Measurements from ENCODE around the gene NES. TPM values are rescaled to one million over a fixed set of nuclear protein-coding genes. Genes with fewer than 3 reads are reported as not detected.

Gene NES
- total RNA-seq, 2 experiments from 2014 or later, result 0.07 TPM; not detected in 1

DNA sequence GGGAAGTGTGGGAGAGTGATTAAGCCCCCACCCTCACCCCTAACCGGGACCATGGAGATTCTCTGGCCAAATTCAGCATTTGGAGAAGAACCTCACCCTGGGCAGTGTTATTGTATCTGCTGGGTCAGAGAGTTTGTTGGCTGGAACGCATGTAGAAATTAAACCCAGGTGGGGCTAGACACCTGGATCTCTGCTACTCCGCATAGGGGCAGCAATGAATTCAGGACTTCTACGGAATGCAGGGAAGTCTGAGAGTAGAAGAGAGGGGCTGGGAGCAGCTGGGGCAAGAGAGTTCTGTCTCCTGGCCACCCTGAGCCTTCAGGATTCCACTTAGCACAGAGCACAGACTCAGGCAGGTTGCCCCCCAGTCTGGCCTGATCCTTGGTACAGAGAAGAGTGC is 31.8 kb upstream of the NES start:
- Mint-ChIP-seq H3K27ac (no peak overlapping the region), H3K4me3 (no peak overlapping the region), H3K27me3 (peaks cover 15% of the 10 kb centered on the region), H3K36me3 (no peaks in the 10 kb centered on the region), H3K9me3 (no peaks in the 10 kb centered on the region), H3K4me1 (ENCODE audit: low read depth) (peaks cover 27% of the 10 kb centered on the region)
- DNase-seq, result no peak
- POLR2A ChIA-PET, result no interaction called here
- CTCF ChIA-PET, result interaction anchor here (0.8 to 36.2 kb wide), 3 partner anchors 5 to 85 kb away, joined by 3 to 1179 read pairs (median 1179); partner anchors contain the start of genes CRABP2, ISG20L2, METTL25B and NES
- intact Hi-C loops (cut with micrococcal nuclease), result no loop called here

DNA sequence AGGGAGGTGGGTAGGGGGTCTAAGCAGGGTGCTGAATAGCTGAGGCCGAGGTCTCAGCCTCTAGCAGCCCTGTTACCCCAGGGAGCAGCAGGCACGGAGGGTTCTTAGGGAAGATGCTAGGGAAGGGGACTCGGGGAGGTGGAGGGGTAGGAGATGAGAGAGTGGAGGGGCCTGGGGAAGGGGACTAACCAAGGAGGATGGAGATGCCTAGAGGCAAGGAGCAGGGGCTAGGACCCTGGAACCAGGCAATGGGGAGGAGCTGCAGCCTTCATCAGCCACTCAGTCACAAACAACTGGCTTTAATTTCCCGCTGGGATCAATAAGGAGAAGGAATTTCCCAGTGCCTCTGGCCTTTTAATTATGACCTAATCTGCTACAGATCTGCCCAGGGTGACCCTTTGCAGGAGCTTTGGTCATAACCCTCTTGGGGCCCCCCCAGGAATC is 31.0 kb upstream of the NES start:
- ChIA-PET CTCF (interaction anchor here (0.8 to 36.2 kb wide), 3 partner anchors 6 to 84 kb away, joined by 3 to 1179 read pairs (median 1179); partner anchors contain the start of genes CRABP2, ISG20L2, METTL25B and NES), POLR2A (no interaction called here)
- Mint-ChIP-seq H3K4me1 (ENCODE audit: low read depth) (peaks cover 28% of the 10 kb centered on the region), H3K27me3 (peaks cover 20% of the 10 kb centered on the region), H3K9me3 (no peaks in the 10 kb centered on the region), H3K4me3 (no peak overlapping the region), H3K27ac (no peak overlapping the region), H3K36me3 (no peaks in the 10 kb centered on the region)
- intact Hi-C loops (cut with micrococcal nuclease), result no loop called here
- DNase-seq, result no peak

DNA sequence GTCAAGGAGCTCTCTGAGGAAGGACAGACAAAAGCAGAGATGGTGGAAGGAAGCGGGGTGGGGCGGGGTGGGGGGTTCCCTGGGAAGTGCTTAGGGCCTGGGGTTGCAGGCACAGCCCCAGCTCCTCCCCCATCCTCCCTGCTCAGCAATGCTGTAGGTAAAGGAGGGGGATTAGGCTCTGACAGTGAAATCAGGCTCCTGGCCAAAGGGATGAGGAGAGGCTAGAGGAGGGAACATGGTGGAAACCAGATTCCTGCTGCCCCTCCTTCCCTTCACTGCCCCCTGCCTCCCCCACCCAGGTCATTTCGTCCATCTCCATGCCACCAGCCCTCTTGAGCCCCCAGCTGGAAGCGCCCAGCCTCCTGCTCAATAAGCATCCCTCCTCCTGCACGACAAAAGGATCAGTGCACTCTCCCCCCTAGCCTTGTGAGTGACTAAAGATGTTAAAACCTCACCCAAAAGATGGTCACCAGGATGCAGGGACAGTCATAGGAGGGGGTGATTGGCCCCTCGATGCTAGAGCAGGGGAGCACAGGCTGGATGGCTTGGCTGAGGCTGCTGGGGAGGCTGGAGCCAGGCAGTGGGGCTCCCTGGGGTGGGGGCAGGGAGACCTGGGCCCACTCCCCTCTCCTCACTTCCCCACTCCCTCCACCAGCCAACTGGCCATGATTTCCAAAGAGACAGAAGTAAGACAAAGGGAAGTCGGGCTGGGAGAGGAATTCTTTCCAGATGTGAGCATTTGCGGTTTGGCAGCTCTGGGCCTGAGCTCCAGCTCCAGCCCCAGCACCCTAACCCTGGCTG is 30.4 kb upstream of the NES start:
- no peak overlapping the region for H3K27ac Mint-ChIP-seq
- CTCF ChIA-PET, result interaction anchor here (0.9 to 36.2 kb wide), 7 partner anchors 7 to 183 kb away, joined by 3 to 1179 read pairs (median 15); partner anchors contain the start of genes CRABP2, ISG20L2, METTL25B and MRPL24
- peaks cover 23% of the 10 kb centered on the region for H3K27me3 Mint-ChIP-seq
- no peak for DNase-seq
- no peaks in the 10 kb centered on the region for H3K36me3 Mint-ChIP-seq
- POLR2A ChIA-PET, result no interaction called here
- no peaks in the 10 kb centered on the region for H3K9me3 Mint-ChIP-seq
- H3K4me1 Mint-ChIP-seq (ENCODE audit: low read depth), result peaks cover 28% of the 10 kb centered on the region
- peak overlapping the region; percentile 11 for H3K4me3 Mint-ChIP-seq
- intact Hi-C loops (cut with micrococcal nuclease), result no loop called here

DNA sequence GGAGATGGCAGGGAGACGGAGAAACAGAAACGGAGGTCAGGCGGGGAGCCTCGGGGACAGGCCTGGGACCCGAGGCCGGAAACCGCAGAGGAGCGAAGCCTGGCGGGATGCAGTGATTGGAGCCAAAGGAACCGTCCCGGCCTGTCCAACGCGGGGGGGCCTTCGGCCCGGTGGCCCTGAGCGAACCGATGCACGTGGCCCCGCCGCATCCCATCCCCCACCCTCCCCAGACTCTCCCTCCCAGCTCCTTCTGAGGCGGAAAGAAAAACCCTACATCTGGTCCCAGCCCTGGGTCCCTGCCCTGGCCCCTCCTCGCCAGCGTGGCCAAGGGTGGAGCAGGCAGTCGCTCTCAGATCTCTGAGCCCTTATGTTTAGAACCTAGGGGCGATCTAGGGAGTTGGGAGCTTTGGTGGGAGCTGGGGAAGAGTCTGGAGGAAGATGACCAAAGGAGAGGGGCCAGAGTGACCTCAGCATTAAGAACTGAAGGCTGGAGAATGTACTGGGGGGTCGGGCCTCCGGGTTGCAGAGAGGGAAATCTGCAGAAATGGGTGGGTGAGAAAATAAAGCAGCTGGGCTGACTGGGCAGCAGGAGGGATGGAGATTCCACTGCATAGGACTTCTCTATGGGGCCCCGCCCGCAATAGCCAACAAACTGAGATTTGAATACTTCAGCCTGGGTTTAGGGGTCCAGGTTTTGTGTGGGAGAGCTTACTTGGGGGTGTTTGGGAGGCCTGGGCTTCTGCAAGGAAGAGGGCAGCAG is 29.6 kb upstream of the NES start:
- Mint-ChIP-seq H3K27me3 (peaks cover 24% of the 10 kb centered on the region), H3K9me3 (no peaks in the 10 kb centered on the region), H3K4me3 (peak overlapping the region; percentile 75), H3K4me1 (ENCODE audit: low read depth) (peaks cover 28% of the 10 kb centered on the region), H3K27ac (no peak overlapping the region), H3K36me3 (no peaks in the 10 kb centered on the region)
- ChIA-PET CTCF (interaction anchor here (0.6 to 36.2 kb wide), 13 partner anchors 7 to 184 kb away, joined by 3 to 1179 read pairs (median 6); partner anchors contain the start of genes CRABP2, ISG20L2, METTL25B and MRPL24), POLR2A (interaction anchor here (0.9 to 2.0 kb wide), 4 partner anchors 9 to 21 kb away, joined by 3 to 14 read pairs (median 6); partner anchors contain the start of gene METTL25B)
- intact Hi-C loops (cut with micrococcal nuclease), result no loop called here
- DNase-seq, result peak; percentile 24

DNA sequence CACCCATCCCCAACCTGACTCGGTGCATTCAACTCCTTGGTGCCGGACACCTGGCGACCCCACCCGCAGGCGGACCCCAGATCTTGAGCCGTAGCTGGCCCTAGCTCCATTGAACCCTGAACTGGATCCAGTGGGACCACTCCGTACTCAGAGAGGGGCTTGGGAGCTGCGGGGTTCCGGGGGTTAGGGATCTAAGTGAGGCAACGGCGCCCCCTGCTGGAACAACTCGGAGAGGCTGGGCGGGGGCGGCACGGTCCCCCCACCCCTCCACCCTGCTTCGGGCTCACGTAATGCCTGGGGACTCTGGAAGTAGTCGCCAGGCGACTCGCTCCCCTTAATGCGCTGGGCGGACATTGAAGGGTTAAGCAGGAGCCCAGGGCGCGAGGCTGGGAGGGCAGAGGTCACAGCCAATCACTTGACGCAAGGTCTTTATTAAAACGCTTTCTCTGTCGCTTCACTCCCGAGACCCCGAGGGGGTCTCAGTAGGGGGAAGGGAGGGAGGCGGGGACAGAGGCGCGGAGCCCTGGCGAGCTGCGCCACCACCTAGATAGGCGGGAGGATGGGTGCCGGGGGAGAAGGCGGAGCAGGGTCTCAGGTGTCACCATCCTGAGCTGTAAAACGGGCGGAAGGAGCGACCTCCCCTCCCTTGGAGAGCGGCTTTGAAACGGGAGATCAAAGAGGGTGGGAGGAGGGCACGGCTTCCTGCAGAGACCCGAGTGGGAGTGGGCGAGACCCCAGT is 28.9 kb upstream of the NES start:
- Mint-ChIP-seq H3K27ac (no peak overlapping the region), H3K27me3 (peaks cover 24% of the 10 kb centered on the region), H3K4me3 (peak overlapping the region; percentile 75), H3K36me3 (no peaks in the 10 kb centered on the region), H3K4me1 (ENCODE audit: low read depth) (peaks cover 28% of the 10 kb centered on the region), H3K9me3 (no peaks in the 10 kb centered on the region)
- CTCF ChIA-PET, result interaction anchor here (0.6 to 36.2 kb wide), 17 partner anchors 8 to 185 kb away, joined by 3 to 1179 read pairs (median 4); partner anchors contain the start of genes CRABP2, ISG20L2, METTL25B and MRPL24
- peak; percentile 82 for DNase-seq
- intact Hi-C loops (cut with micrococcal nuclease), result loop anchor here (1.0 to 2.0 kb wide), 2 partner anchors 17 to 45 kb away; no protein-coding TSS in a partner anchor
- POLR2A ChIA-PET, result interaction anchor here (0.9 to 2.0 kb wide), 4 partner anchors 10 to 22 kb away, joined by 3 to 14 read pairs (median 6); partner anchors contain the start of gene METTL25B

DNA sequence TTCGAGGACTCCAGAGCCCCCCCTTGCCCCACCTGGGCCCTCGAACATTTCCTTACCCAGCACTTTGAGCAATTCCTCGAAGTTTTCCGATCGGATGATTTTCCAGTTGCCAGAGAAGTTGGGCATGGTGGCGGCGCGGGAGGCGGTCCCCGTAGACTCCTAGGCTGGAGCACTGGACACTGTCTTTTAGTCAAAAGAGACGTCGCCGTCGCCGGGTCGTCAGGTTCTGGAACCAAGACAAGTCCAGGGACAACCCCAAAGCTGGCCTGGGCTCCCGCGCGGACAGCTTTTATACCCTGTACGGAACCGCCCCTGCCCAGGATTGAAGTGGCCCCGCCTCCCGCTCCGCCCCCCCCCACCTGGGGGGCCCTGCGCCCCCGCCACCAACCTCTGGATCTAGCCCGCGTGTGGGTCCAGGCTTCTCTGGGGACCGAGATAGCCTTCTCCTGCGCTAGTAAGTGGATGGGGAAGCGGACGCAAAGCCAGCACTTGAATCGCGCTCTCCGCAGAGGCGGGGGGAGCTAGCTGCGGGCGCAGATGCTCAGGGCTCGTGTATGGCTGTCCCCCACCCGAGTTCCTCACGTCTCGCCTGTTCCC is 28.2 kb upstream of the NES start, which contains the start of gene CRABP2:
Gene CRABP2 (minus strand): TSS at position 263 of the 597 bp plus-strand sequence. CDS start 137 bp downstream, at position 126.
- Mint-ChIP-seq H3K9me3 (no peaks in the 10 kb centered on the region), H3K27me3 (peaks cover 24% of the 10 kb centered on the region), H3K36me3 (no peaks in the 10 kb centered on the region), H3K4me3 (peak within 1 kb of the TSS; percentile 75), H3K27ac (no peak within 1 kb of the TSS), H3K4me1 (ENCODE audit: low read depth) (peaks cover 28% of the 10 kb centered on the region)
- intact Hi-C loops (cut with micrococcal nuclease), result loop anchor here (1.0 to 2.0 kb wide), 2 partner anchors 16 to 45 kb away; no protein-coding TSS in a partner anchor
- peak; percentile 30 for DNase-seq
- POLR2A ChIA-PET, result interaction anchor here (1.5 to 2.0 kb wide), 3 partner anchors 11 to 21 kb away, joined by 5 to 14 read pairs (median 7); no protein-coding TSS in a partner anchor
- CTCF ChIA-PET, result interaction anchor here (0.6 to 36.2 kb wide), 15 partner anchors 9 to 185 kb away, joined by 3 to 1179 read pairs (median 6); partner anchors contain the start of genes CRABP2, ISG20L2, METTL25B and MRPL24

DNA sequence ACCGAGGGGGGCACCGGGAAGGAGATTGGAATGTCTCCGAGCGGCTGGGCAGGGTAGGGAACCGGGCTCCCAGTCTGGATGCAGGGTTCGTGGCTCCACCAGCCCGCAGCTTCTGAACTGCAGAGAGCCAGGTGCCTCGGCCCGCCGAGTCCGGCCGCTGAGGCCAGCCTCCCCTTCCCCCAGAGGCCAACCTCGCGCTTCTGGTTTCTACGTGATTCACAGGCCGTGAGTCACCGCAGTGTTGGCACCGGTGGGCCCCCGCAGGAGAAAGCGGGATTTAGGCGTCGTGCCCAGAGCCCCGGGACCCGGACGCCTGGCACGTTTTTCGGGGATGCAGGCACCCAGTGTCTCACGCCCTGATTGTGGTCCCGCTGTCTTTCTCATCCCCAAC is 27.7 kb upstream of the NES start:
- ChIA-PET POLR2A (interaction anchor here (2.0 kb wide), 1 partner anchor 15 kb away, joined by 14 read pairs; no protein-coding TSS in a partner anchor), CTCF (interaction anchor here (1.2 to 36.2 kb wide), 9 partner anchors 9 to 186 kb away, joined by 3 to 1179 read pairs (median 14); partner anchors contain the start of genes CRABP2, ISG20L2, METTL25B and MRPL24)
- Mint-ChIP-seq H3K9me3 (no peaks in the 10 kb centered on the region), H3K4me1 (ENCODE audit: low read depth) (peaks cover 28% of the 10 kb centered on the region), H3K27ac (no peak overlapping the region), H3K27me3 (peaks cover 24% of the 10 kb centered on the region), H3K4me3 (peak overlapping the region; percentile 12), H3K36me3 (no peaks in the 10 kb centered on the region)
- peak; percentile 74 for DNase-seq
- intact Hi-C loops (cut with micrococcal nuclease), result loop anchor here (1.0 to 2.0 kb wide), 2 partner anchors 16 to 44 kb away; no protein-coding TSS in a partner anchor

- Mint-ChIP-seq H3K4me1 (ENCODE audit: low read depth) (peaks cover 28% of the 10 kb centered on the region), H3K36me3 (no peaks in the 10 kb centered on the region), H3K27me3 (peaks cover 28% of the 10 kb centered on the region), H3K4me3 (no peak overlapping the region), H3K9me3 (no peaks in the 10 kb centered on the region), H3K27ac (no peak overlapping the region)
- POLR2A ChIA-PET, result no interaction called here
- intact Hi-C loops (cut with micrococcal nuclease), result loop anchor here (2.0 kb wide), 1 partner anchor 43 kb away; no protein-coding TSS in a partner anchor
- CTCF ChIA-PET, result interaction anchor here (1.1 to 36.2 kb wide), 6 partner anchors 10 to 187 kb away, joined by 3 to 1179 read pairs (median 26); partner anchors contain the start of genes BCAN, CRABP2, ISG20L2 and METTL25B
- DNase-seq, result no peak
Measured at GRCh38 chr1:156704166-156704711, 27.0 kb upstream of the NES start.

GRCh38 chr1:156703741-156704140 is 26.5 kb upstream of the NES start:
- Mint-ChIP-seq H3K27me3 (peaks cover 28% of the 10 kb centered on the region), H3K36me3 (no peaks in the 10 kb centered on the region), H3K4me1 (ENCODE audit: low read depth) (peaks cover 28% of the 10 kb centered on the region), H3K4me3 (no peak overlapping the region), H3K9me3 (no peaks in the 10 kb centered on the region), H3K27ac (no peak overlapping the region)
- no peak for DNase-seq
- intact Hi-C loops (cut with micrococcal nuclease), result loop anchor here (2.0 kb wide), 1 partner anchor 43 kb away; no protein-coding TSS in a partner anchor
- CTCF ChIA-PET, result interaction anchor here (1.1 to 36.2 kb wide), 6 partner anchors 11 to 187 kb away, joined by 3 to 1179 read pairs (median 26); partner anchors contain the start of genes BCAN, CRABP2, ISG20L2 and METTL25B
- POLR2A ChIA-PET, result no interaction called here

GRCh38 chr1:156703336-156703735 is 26.1 kb upstream of the NES start:
- intact Hi-C loops (cut with micrococcal nuclease), result no loop called here
- ChIA-PET POLR2A (no interaction called here), CTCF (interaction anchor here (1.1 to 36.2 kb wide), 5 partner anchors 11 to 62 kb away, joined by 3 to 1179 read pairs (median 47); partner anchors contain the start of genes BCAN, CRABP2, ISG20L2 and METTL25B)
- Mint-ChIP-seq H3K4me1 (ENCODE audit: low read depth) (peaks cover 28% of the 10 kb centered on the region), H3K36me3 (no peaks in the 10 kb centered on the region), H3K4me3 (no peak overlapping the region), H3K27ac (no peak overlapping the region), H3K27me3 (peaks cover 28% of the 10 kb centered on the region), H3K9me3 (no peaks in the 10 kb centered on the region)
- no peak for DNase-seq
